ENCODE measurements around the gene SLC25A22. TPM values are rescaled to one million over a fixed set of nuclear protein-coding genes. Genes with fewer than 3 reads are reported as not detected.

SLC25A22 gene
- polyA plus RNA-seq, 1 donor, result 9.2 TPM

DNA sequence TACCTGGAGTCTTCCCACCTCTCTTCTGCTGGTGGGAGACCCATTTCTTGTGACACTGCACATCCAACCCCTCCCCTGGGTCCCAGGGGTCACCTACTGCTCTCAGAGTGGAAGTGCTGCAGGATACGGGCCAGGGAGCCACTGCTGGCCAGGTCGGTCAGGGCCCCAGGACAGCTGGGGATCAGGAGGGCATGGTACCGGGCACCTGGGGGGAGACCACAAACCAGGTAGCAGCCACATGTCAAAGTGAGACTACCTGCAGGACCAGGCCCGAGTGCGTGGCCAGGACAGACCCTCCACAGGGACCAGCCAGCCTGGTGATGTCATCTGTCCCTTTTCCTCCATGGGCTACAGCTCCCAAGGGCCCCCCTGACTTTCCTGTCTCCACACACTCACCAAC is 24.7 kb downstream of the SLC25A22 start:
- no peak for DNase-seq (ENCODE audit: low read depth)

DNA sequence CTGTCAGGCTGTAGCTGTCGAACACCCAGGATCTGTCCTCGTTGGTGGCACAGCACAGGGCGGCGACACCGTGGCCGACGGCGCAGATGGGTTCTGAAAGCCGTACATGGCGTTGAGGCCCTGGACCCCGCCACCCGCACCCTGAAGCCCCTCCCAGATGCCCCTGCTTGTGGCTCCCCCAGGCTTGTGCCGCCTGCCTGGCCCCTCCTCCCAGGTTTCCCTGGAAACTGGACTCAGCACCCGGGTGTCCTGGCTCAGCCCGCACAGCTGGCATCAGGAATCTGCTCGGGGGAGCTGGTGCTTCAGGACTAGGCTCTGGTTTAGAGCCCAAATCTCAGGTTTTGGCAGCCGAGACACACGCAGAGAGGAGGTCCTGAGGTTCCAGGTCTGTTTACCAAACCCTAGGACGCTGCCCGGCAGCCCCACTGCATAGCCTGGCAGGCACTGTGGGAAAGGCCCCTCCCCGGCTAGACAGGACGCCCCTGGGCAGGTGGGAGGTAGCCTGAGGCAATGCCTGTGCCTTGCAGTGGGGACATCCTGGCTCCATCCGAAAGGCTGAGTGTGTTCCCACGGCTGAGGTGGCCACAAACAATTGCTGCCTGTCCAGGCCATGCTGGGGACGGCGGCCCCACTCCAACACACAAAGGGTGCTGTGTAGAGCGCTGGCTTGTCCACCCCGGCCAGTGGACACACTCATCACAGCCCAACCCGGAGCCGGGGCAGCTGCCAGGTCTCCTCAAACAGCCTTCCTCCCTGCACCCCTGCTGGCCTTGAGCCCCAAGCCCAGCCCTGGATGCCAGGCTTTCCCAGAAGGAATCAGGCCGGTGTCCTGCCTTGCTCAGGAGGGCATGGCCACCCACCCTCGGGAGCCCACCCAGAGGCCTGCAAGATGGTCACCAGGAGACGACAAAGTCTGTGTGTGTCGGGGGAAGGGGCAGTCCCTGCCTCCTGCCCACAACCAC is 25.4 kb downstream of the SLC25A22 start:
- DNase-seq (ENCODE audit: low read depth), result no peak

DNA sequence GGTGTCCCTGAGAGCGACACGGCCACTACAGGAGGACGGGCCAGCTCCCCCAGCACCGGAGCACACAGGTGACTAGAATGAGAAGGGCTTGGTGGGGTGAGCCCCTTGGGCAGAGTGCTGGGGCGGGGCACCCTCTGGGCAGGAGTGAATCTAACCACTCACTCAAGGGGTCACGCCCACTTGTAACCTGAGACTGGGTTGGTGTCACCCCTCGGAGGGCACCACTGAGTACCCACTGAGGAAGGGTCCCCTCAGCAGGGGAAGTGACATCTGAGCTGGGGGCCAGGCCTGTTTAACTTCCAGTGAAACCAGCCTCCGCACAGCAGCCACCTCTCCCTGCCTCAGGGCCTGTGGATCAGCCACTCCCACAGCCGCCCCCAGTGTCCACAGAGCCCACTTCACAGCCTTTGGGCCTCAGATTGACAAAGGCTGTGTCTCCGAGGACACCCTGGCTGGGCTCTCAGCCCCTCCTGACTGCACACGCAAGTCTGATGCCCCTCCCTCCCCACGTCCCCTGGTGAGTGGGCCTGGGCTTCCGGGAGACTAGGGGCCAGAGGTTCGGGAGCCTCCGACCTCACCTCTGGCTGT is 26.4 kb downstream of the SLC25A22 start:
- no peak for DNase-seq (ENCODE audit: low read depth)

DNA sequence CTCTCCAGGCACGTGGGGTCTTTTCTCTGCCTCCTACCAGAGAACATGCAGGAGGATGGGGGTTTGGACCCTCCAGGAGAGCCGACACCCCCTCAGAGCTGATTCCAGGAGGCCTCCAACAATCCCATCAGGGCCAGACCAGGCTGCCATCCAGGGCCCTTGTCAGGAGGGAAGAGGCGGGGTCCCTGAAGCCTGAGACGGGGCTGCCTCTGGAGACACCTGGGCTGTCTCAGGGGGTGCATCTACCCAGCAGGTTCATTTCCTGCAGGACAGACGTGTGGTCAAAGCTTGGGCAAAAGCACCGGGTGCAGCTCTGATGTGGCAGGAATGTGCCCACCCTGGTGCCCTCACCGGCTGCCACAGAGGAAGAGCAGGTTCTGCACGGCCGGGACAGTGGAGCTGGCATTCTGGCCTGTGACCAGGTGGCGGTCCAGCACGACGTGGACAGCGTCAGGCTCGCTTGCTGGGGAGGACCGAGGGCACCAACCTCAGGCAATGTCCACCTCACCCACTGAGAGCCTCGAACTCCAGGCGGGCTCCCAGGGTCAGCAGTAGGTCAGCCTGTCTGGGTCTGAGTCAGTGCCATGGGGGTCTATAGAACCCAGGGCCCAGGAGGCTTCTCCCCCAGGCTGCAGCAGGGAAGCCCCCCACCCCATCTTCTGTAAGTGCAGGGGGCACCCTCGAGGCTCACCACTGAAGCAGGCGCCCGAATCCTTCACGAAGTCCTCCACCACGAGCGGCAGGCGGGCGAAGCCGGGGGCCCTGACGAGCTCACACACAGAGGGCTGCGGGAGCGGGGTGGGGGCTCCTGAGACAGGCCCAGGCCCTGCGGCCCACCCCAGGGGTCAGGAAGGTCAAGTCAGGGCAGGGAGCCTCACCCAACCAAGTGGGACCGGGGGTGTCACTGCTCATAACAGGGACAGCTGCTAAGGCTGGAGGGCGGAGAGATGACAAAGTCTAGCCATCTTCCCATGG is 27.2 kb downstream of the SLC25A22 start:
- DNase-seq (ENCODE audit: low read depth), result no peak

DNA sequence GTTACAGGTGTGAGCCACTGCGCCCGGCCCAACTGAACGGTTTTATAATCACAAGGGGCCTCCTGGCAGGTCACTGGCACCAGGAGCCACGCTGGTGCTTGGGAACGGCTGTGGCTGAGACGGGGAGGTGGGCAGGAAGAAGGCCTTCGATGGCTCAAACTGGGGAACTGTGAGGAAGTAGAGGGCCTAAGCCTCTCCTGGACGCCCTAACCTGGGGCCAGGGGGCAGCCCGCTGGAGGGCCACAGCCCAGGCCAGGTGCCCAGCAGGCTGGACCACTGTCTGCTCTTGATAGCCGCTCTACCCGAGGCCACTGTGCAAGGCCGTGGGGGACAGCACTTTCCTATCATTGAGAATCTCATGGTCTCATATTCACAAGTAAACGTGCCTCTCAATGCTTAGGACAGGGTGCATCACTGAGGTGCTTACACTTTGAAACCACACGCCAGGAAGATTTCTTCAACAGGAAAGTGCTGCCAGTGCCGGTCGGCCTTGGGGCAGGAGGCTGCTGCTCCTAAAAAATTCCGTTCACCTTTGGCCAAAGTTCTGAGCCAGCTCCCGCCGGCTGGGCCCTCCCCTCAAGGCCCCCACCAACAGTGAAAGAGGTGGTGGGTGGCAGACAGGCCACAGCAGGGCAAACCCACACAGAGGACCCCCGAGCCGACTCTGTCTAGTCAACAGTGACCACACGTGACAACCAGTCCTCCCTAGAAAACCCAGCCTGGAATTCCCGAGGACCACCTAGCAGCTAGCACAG is 28.0 kb downstream of the SLC25A22 start:
- no peak for DNase-seq (ENCODE audit: low read depth)

DNA sequence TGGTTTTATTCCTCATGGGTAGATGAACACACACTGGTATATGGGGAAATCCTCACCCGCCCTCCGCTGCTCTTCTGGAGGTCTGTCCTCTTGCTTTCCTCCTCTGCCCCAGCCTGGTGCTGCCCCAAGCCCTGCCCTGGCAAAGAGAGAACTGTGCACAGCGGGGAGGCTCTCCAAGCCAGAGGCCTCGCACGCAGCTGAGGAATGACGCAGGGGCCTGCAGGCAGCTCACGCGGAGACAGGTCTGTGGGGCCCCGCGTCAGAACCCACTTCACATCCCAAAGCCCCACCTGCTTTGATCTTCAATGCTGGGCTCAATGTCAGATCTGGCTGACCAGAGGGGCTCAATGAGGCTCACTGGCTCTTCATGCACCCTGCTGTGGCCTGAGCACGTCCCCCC is 30.8 kb downstream of the SLC25A22 start:
- DNase-seq (ENCODE audit: low read depth), result no peak

DNA sequence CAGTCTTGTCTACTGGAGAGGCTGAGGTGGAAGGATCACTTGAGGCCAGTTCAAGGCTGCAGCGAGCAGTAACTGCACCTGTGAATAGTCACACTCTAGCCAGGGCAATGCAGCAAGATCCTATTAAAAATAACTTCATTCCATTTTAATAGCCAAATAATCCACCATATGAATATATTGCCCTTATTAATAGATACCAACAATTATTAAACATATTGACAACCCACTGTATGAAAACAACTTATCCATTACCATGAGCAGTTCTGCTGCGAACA is 31.2 kb downstream of the SLC25A22 start:
- no peak for DNase-seq (ENCODE audit: low read depth)

DNA sequence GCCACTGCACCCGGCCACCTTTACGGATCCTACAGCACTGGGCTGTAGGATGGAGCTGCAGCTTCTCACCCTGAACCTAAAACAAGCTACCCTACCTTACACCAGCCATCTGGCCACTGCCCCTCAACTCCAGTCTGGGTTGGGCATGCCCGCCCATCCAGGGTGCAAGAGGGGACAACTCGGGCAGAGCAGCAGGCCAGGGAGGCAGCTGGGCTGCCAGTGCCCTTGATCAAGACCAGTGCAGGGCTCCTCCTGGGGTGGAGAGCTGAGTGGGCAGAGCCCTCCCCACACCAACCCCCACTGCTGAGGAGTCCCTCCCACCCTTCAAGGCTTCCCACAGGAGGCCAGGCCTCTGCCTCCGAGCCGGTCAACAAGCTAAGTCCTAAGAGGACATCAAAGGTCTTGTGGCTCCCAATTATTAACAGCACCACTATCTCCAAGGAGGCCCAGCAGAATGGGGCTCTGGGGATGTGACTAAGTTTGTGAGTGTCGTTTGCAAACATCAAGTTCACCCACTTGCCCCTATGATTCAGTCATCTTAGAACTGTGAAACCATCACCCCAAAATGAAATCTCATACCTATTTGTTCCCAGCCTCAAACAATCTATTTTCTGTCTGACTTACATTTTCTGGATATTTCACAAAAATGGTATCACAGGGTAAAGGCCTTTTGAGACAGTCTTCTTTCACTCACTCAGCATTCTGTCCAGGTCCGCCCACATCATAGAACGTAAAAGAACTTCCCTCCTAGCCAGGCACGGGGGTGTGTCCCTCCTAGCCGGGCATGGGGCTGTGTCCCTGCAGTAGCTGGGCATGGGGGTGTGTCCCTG is 31.8 kb downstream of the SLC25A22 start:
- no peak for DNase-seq (ENCODE audit: low read depth)

DNA sequence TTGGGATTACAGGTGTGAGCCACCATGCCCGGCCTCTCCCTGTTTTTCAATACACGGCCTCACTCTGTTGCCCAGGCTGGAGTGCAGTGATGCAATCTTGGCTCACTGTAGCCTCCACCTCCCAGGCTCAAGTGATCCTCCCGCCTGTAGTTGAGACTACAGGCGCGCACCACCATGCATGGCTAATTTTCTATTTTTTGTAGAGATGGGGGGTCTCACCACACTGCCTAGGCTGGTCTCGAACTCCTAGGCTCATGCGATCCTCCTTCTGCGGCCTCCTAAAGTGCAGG is 32.3 kb downstream of the SLC25A22 start:
- no peak for DNase-seq (ENCODE audit: low read depth)

DNA sequence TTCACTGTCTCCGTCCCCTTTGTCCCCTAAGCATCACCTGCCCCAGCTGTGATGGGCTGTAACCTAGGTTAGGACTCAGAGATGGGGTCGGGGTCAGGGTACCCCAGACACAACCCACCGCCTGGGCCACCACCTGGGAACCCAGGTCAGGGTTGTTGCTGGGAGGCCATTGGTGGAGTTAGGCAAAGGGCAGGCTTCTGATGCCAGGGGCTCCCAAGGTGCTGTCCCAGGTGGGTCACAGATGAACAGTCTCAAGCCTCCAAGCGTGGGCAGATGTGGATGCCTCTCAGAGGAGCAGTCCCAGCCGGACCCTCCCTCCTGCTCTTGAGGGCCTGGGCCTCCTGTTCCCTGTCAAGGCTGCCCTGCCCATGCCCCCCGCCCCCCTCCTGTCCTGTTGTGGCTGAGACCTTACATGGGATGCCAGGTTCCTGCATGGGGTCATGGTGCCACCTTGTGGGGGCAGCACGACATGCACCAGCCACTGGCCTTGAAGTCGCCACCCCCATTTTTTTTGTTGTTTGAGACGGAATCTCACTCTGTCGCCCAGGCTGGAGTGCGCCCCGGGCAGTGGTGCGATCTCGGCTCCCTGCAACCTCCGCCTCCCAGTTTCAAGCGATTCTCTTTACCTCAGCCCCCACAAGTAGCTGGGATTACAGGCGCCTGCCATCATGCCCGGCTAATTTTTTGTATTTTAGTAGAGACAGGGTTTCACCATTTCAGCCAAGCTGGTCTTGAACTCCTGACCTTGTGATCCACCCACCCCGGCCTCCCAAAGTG is 32.9 kb downstream of the SLC25A22 start:
- no peak for DNase-seq (ENCODE audit: low read depth)

DNA sequence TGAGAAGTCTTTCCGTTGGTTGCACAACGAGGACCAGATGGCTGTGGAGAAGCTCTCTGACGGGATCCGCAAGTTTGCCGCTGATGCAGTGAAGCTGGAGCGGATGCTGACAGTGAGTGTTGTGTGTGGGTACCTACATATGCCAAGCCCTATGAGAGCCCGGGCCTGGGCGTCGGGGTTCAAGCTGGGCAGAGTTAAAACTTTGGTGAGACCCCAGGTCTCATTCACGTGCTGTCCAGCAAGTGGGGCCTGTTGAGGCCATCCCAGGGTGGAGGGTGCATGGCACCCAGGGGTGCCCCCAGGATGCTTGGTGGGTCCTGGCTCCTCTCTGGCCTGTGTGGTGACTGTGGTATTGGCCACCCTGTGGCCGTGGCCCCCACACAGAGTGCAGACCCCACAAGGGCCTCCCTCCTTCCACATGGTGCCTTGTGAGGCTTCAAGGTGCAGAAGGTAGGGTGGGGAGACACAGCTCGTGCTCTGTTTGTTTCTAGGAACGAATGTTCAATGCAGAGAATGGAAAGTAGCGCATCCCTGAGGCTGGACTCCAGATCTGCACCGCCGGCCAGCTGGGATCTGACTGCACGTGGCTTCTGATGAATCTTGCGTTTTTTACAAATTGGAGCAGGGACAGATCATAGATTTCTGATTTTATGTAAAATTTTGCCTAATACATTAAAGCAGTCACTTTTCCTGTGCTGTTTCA is 33.6 kb downstream of the SLC25A22 start:
- no peak for DNase-seq (ENCODE audit: low read depth)

DNA sequence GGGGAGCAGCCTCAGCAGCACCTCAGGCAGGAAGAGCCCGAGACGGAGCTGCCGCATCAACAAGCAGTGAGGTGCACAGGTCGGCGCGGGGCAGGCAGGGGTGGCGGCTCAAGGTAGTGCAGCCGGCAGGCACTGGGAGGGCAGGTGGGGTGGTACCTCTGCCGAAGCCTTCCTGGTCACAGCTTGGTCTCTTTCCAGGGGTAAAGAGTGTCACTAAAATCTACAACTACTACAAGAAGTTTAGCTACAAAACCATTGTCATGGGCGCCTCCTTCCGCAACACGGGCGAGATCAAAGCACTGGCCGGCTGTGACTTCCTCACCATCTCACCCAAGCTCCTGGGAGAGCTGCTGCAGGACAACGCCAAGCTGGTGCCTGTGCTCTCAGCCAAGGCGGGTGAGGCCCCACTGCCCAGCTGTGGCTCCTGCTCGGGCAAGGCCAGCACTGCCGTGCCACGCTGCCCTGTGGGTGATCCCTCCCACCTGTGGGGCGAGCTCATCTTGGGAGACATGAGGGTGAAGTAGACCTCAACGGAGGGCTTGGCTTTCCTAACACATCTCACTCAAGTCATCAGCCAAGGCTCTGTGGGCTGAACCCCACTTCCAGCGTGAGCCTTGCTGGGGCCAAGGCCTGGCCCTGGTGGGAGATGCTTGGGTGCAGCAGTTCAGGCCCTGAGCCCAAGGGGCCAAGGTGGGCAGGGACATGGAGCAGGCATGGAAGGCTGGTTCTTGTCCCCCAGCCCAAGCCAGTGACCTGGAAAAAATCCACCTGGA is 34.3 kb downstream of the SLC25A22 start:
- DNase-seq (ENCODE audit: low read depth), result no peak

DNA sequence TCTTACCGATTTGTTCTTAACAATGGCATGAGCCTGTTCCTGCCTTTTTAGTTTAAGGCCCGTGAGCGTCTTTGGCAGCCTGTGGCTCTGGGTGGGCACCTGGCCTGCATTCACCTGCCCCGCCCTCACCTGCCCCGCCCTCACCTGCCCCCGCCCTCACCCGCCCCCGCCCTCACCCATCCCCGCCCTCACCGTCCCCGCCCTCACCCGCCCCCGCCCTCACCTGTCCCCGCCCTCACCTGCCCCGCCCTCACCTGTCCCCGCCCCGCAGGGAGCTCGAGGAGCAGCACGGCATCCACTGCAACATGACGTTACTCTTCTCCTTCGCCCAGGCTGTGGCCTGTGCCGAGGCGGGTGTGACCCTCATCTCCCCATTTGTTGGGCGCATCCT is 35.0 kb downstream of the SLC25A22 start:
- no peak for DNase-seq (ENCODE audit: low read depth)

DNA sequence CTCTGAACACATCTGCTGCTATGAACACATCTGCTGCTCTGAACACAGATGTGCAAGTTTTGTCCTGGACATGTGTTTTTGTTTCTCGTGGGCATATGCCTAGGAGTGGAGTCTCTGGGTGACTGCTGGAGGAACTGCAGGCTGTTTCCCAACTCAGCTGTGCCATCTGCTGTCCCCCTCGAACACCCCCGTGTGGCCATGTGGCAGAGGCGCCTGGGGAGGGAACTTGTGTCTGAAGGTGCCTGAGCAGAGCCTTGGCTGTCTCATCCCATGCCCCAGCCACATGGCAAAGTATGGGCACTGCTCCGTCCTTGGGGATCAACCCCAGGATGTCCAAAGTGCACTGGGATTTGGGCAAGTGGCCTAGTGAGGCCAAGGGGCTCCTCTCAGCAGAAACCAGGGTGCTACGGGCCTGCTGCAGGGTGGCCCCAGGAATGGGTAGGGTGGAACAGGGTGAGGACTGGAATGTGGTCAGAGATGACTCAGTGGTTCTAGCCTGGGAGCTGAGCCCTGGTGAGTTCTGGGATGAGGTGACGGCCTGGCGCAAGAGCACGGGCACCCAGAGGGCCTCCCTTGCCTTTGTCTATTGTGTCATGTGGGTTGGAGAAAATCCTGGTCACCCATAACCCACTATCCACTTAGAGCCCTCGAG is 35.5 kb downstream of the SLC25A22 start:
- DNase-seq (ENCODE audit: low read depth), result no peak

DNA sequence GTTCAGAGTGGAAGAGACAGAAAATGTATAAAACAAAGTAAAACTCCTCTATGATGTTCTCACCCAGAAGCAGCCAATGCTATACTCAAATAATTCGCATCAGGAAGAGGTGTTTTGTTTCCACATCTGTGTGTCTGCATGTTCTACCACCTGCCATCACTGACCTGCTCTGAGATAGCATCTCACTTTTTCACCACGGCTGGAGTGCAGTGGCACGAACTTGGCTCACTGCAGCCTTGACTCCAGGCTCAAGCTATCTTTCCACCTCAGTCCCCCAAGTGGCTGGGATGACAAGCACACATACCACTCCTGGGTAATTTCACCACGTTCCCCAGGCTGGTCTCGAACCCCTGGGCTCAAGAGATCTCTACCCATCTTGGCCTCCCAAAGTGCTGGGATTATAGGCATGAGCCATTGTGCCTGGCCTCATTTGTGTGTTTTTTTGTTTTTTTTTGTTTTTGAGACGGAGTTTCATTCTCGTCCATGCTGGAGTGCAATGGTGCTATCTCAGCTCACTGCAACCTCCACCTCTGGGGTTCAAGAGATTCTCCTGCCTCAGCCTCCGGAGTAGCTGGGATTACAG is 36.5 kb downstream of the SLC25A22 start:
- DNase-seq (ENCODE audit: low read depth), result no peak

DNA sequence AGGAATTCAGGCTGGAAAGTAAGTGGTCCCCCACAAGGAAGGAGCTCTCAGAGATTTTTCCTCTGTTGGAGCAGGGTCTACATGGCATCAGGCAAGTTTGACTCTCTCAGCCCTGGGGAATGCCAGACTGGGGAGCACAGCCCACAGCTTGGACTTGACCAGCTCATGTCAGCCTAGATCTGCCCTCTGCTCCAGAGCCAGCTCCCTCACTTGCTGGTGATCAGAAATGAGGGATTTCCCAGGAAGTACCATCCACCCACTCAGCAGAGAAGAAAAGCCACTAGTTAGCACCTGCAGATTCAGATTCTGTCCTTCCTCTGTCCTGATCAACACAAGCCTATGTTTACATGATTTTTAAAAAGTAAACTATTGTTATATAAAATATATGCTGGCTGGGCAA is 37.8 kb downstream of the SLC25A22 start:
- DNase-seq (ENCODE audit: low read depth), result no peak

DNA sequence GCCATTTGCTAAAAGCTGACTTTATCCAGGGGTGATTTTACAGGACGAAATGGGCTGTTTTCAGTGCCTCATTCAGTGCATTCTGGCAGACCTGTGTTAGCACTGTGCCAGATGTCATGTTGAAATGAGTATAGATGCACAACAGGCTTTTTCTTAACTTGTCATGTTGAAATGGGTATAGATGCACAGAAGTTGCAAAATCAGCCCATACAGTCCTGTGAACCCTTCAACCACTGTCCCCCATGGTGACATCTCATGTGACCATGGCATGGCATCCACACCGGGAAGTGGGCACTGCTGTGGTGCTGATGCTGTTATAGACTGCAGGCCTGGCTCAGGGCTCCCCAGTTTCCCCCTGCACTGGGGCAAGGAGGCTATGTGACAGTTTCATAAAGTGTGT is 48.4 kb downstream of the SLC25A22 start:
- no peak for DNase-seq (ENCODE audit: low read depth)

DNA sequence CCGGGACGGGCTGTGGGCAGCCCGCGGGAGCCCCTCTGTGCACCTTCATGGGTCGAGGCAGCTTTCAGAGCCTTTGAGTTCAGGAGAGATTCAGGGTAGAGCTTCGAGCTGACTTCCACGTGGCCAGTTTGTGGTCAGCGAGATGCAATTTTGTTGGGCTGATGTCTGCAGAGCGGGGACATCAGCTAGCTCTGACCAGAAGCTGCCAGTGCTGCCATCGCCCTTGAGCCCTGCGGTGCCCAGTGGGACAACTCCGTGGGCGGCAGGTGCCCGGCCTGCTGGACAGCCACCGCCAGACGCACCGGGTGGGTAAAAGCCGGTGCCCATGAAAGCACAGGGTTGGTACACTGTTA is 50.1 kb downstream of the SLC25A22 start:
- no peak for DNase-seq (ENCODE audit: low read depth)
